SU-DHL-6 (cell line): Measurements from ENCODE around the gene POLH.

Source experiments
- EZH2phosphoT487 ChIP-seq: fragments of 200-600 bp; sonication (generic), shearing (Covaris generic); conservative IDR thresholded peaks from 2 replicates; pipeline ENCODE4 v1.6.1; 2018; ENCODE audit warnings: mild to moderate bottlenecking, antibody characterized with exemption, low read length, moderate library complexity, mixed read lengths
- TF ChIP-seq, protein P1 (sequence below): fragments of 200-600 bp; sonication (generic); IDR thresholded peaks from one replicate; pipeline ENCODE4 v1.5.1; 2017; ENCODE audit warnings: antibody characterized with exemption, mild to moderate bottlenecking, low read length, moderate library complexity; ENCODE audit not compliant: insufficient read depth, poor library complexity, severe bottlenecking

DNA sequence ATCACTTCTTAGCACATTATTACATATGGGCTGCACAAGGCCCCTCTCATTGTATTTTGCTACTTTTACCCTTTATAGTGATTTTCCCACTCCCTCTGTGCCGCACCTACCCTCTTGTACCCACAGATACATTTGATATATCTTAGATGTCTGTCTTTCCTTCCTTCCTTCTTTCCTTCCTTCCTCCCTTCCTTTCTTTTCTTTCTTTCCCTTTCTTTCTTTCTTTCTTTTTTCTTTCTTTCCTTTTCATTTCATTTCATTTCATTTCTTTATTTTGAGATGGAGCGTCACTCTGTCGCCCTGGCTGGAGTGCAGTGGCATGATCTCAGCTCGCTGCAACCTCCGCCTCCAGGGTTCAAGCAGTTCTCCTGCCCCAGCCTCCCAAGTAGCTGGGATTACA lies 12.2 kb downstream of the POLH start:
- TF ChIP-seq, protein P1, sequence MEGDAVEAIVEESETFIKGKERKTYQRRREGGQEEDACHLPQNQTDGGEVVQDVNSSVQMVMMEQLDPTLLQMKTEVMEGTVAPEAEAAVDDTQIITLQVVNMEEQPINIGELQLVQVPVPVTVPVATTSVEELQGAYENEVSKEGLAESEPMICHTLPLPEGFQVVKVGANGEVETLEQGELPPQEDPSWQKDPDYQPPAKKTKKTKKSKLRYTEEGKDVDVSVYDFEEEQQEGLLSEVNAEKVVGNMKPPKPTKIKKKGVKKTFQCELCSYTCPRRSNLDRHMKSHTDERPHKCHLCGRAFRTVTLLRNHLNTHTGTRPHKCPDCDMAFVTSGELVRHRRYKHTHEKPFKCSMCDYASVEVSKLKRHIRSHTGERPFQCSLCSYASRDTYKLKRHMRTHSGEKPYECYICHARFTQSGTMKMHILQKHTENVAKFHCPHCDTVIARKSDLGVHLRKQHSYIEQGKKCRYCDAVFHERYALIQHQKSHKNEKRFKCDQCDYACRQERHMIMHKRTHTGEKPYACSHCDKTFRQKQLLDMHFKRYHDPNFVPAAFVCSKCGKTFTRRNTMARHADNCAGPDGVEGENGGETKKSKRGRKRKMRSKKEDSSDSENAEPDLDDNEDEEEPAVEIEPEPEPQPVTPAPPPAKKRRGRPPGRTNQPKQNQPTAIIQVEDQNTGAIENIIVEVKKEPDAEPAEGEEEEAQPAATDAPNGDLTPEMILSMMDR = no peak
- TF ChIP-seq EZH2phosphoT487 = no peak
